Esophagus squamous epithelium (tissue), 5 donors: ENCODE results near the gene IQSEC1. TPM values are rescaled to one million over a fixed set of nuclear protein-coding genes. Genes with fewer than 3 reads are reported as not detected.

Source experiments
- DNase-seq: peaks from one replicate; lab custom pipeline; 2025; lab: John Stamatoyannopoulos, UW
- H3K27ac ChIP-seq, 4 donors: fragments of 200-600 bp; sonication (generic); one replicate each; pipeline ENCODE4 v1.5.1; 2016 to 2019; ENCODE audit warnings: mild to moderate bottlenecking in 1 of 4
- H3K27me3 ChIP-seq, 4 donors: fragments of 200-600 bp; sonication (generic); 1 replicate in 3 of 4; 2 replicates in 1 of 4; pipeline versions ENCODE4 v1.5.1 to v1.6.0; 2017 to 2021; ENCODE audit warnings: antibody characterized with exemption in 1 of 4
- H3K36me3 ChIP-seq, 3 donors: fragments of 200-600 bp; sonication (generic); one replicate each; pipeline ENCODE4 v1.5.1; 2016 to 2019
- H3K4me1 ChIP-seq, 3 donors: fragments of 200-600 bp; sonication (generic); one replicate each; pipeline ENCODE4 v1.5.1; 2017 to 2019
- H3K4me3 ChIP-seq, 4 donors: fragments of 200-600 bp; sonication (generic); 1 replicate in 3 of 4; 2 replicates in 1 of 4; pipeline ENCODE4 v1.5.1; 2016 to 2019; ENCODE audit warnings: mild to moderate bottlenecking in 2 of 4, moderate library complexity in 1 of 4
- H3K9me3 ChIP-seq, 3 donors: fragments of 200-600 bp; sonication (generic); one replicate each; pipeline ENCODE4 v1.5.1; 2016 to 2019
- CTCF ChIP-seq, 6 experiments: fragments of 450-650 bp in 4 of 6; fragments of 200-600 bp in 2 of 6; sonication (generic) in 2 of 6; IDR thresholded peaks; one replicate each; pipeline ENCODE4 v1.5.1; 2016 to 2019; ENCODE audit warnings: antibody characterized with exemption in 6 of 6, mild to moderate bottlenecking in 4 of 6, moderate library complexity in 4 of 6
- POLR2A ChIP-seq, 4 donors: fragments of 450-650 bp; IDR thresholded peaks; one replicate each; pipeline ENCODE4 v1.6.1; 2017; ENCODE audit warnings: antibody characterized with exemption in 4 of 4, mild to moderate bottlenecking in 4 of 4, moderate library complexity in 3 of 4
- WGBS, 2 donors: methylation state at CpG; one replicate each; pipeline ENCODE4 v1.1.5; 2018; 5-methylcytosine and 5-hydroxymethylcytosine counted together
- intact Hi-C: fragments of 100-400 bp; cut with DNase I; formaldehyde crosslinking; loops from one replicate; pipeline ENCODE4 v1.15.0; 2022
- total RNA-seq, 4 donors: library from RNA; depleted of rRNA; stranded (reverse); fragments of >200 nt; gene quantifications; one replicate each; pipeline ENCODE4 v1.1.0, GENCODE V29; 2016
- donor health status: DM: yes; HTN: yes; CAD: no.

The IQSEC1 gene
- total RNA-seq, 4 donors from 2014 or later = 7.3 to 27.1 (median 10.7) TPM

GRCh38 chr3:13005301-13005700 is 67.9 kb downstream of the IQSEC1 start:
- intact Hi-C loops = no loop called here

GRCh38 chr3:13004376-13004775 is 68.9 kb downstream of the IQSEC1 start:
- 67% methylated on average over 4 of the region's 7 CpGs; no CpG with 5 or more reads in 1 of the 2 donors for WGBS, 2 donors
- Histone ChIP-seq H3K27me3 (no peaks in the 10 kb centered on the region), H3K36me3 (no peaks in the 10 kb centered on the region), H3K27ac (no peak overlapping the region), H3K9me3 (no peaks in the 10 kb centered on the region), H3K4me3 (no peak overlapping the region), H3K4me1 (peaks cover 9 to 33% (median 27%) of the 10 kb centered on the region in 3 donors)
- DNase-seq = no peak
- TF ChIP-seq POLR2A (IDR thresholded peaks at IDR 0.05) (no peak), CTCF (IDR thresholded peaks at IDR 0.05) (no peak)
- intact Hi-C loops = no loop called here

More at GRCh38 chr3:13005301-13005700, 67.9 kb downstream of the IQSEC1 start:
- 83 to 91% methylated on average over 2 of the region's 5 CpGs for WGBS, 2 donors
- TF ChIP-seq POLR2A (IDR thresholded peaks at IDR 0.05) (no peak), CTCF (IDR thresholded peaks at IDR 0.05) (no peak)
- Histone ChIP-seq H3K4me3 (no peak overlapping the region), H3K27me3 (no peaks in the 10 kb centered on the region), H3K36me3 (no peaks in the 10 kb centered on the region), H3K9me3 (no peaks in the 10 kb centered on the region), H3K27ac (no peak overlapping the region), H3K4me1 (peaks cover 8 to 37% (median 24%) of the 10 kb centered on the region in 3 donors)
- DNase-seq = no peak

- no peak for DNase-seq
- H3K9me3 ChIP-seq = no peaks in the 10 kb centered on the region
- WGBS, 2 donors = 65 to 74% methylated on average over 4 of the region's 4 CpGs
- peaks cover 8 to 33% (median 26%) of the 10 kb centered on the region in 3 donors for H3K4me1 ChIP-seq
- TF ChIP-seq CTCF (IDR thresholded peaks at IDR 0.05) (no peak), POLR2A (IDR thresholded peaks at IDR 0.05) (no peak)
- no peaks in the 10 kb centered on the region for H3K36me3 ChIP-seq
- H3K27ac ChIP-seq = no peak overlapping the region
- intact Hi-C loops = no loop called here
- H3K4me3 ChIP-seq = no peak overlapping the region
- H3K27me3 ChIP-seq = no peaks in the 10 kb centered on the region
These were observed 69.6 kb downstream of the IQSEC1 start for GRCh38 chr3:13003608-13004007.

- Histone ChIP-seq H3K9me3 (no peaks in the 10 kb centered on the region), H3K36me3 (no peaks in the 10 kb centered on the region), H3K4me3 (no peak overlapping the region), H3K27me3 (no peaks in the 10 kb centered on the region), H3K27ac (peak overlapping the region in 1 of 4 donors; percentile 17), H3K4me1 (peaks cover 7 to 25% (median 18%) of the 10 kb centered on the region in 3 donors)
- TF ChIP-seq POLR2A (IDR thresholded peaks at IDR 0.05) = no peak
- no peak for TF ChIP-seq CTCF (IDR thresholded peaks at IDR 0.05)
- WGBS, 2 donors = 62 to 63% methylated on average over 2 of the region's 2 CpGs
- intact Hi-C loops = no loop called here
- DNase-seq = no peak
These were observed 70.7 kb downstream of the IQSEC1 start for GRCh38 chr3:13002398-13003124.
